SK-N-SH (cell line): ENCODE results near the gene PRRT1. TPM values are rescaled to one million over a fixed set of nuclear protein-coding genes. Genes with fewer than 3 reads are reported as not detected.
"Not testable (repeated sequence)": the region's sequence is repeated elsewhere in the genome, so short reads cannot be mapped to it uniquely, and the experiment has no call there.

Experiments
- CTCF ChIA-PET: fragments of 300-600, 350-600 bp; formaldehyde crosslinking; extraction: SDS; loops from one replicate; lab custom pipeline; 2021; lab: Yijun Ruan, JAX
- POLR2A ChIA-PET: fragments of 350-600 bp; sonication (Branson Sonifier 250); formaldehyde crosslinking; extraction: SDS; loops from one replicate; lab custom pipeline; 2020; ENCODE audit warnings: antibody characterized with exemption, inconsistent platforms; lab: Yijun Ruan, JAX
- DNase-seq: peaks from one replicate; pipeline ENCODE4 v3.0.0; 2012
- H2AFZ ChIP-seq: fragments of 200-600 bp; sonication (generic); 2 replicates; pipeline ENCODE4 v1.8.1; 2016; ENCODE audit warnings: antibody characterized with exemption, mild to moderate bottlenecking, low read depth
- H3F3A ChIP-seq: fragments of 200-600 bp; sonication (generic); replicated peaks from 2 replicates; pipeline ENCODE3; 2016; ENCODE audit warnings: antibody characterized with exemption, mild to moderate bottlenecking; ENCODE audit not compliant: insufficient read depth
- H3K27ac ChIP-seq, 2 experiments: fragments of 200-500 bp in 1 of 2; fragments of 200-600 bp in 1 of 2; sonication (Bioruptor generic) in 1 of 2; sonication (generic), shearing (Covaris generic) in 1 of 2; 2 replicates each; pipeline versions ENCODE4 v1.5.1 to v1.6.1; 2014 to 2016; ENCODE audit warnings: low read depth in 2 of 2, inconsistent platforms in 1 of 2, low read length in 1 of 2, mild to moderate bottlenecking in 1 of 2, mixed read lengths in 1 of 2
- H3K27me3 ChIP-seq: fragments of 200-600 bp; sonication (generic), shearing (Covaris generic); 2 replicates; pipeline ENCODE4 v1.6.1; 2016; ENCODE audit warnings: mixed run types; ENCODE audit not compliant: insufficient read depth
- H3K36me3 ChIP-seq, 2 experiments: fragments of 200-500 bp in 1 of 2; fragments of 200-600 bp in 1 of 2; sonication (Bioruptor generic) in 1 of 2; sonication (generic) in 1 of 2; replicated peaks in 1 of 2; 2 replicates each; pipeline versions ENCODE3 to v1.5.1; 2014 to 2016; ENCODE audit warnings: low read length in 1 of 2, mild to moderate bottlenecking in 1 of 2; ENCODE audit not compliant: insufficient read depth in 2 of 2, control insufficient read depth in 1 of 2
- H3K4me1 ChIP-seq, 2 experiments: fragments of 200-500 bp in 1 of 2; fragments of 200-600 bp in 1 of 2; sonication (Bioruptor generic) in 1 of 2; sonication (generic), shearing (Covaris generic) in 1 of 2; 2 replicates each; pipeline versions ENCODE4 v1.5.1 to v1.6.1; 2014 to 2016; ENCODE audit warnings: low read depth in 1 of 2, low read length in 1 of 2, mixed run types in 1 of 2; ENCODE audit not compliant: insufficient read depth in 2 of 2, control insufficient read depth in 1 of 2
- H3K4me2 ChIP-seq: fragments of 200-600 bp; sonication (generic), shearing (Covaris generic); 2 replicates; pipeline ENCODE4 v1.6.1; 2017; ENCODE audit warnings: mixed run types
- H3K4me3 ChIP-seq, 2 experiments: fragments of 200-500 bp in 1 of 2; fragments of 200-600 bp in 1 of 2; sonication (Bioruptor generic) in 1 of 2; sonication (generic), shearing (Covaris generic) in 1 of 2; 2 replicates each; pipeline versions ENCODE4 v1.5.1 to v1.8.1; 2014 to 2016; ENCODE audit warnings: low read depth in 2 of 2, inconsistent platforms in 1 of 2, low read length in 1 of 2, mild to moderate bottlenecking in 1 of 2, mixed read lengths in 1 of 2, moderate library complexity in 1 of 2
- H3K79me2 ChIP-seq: fragments of 200-600 bp; sonication (generic); 2 replicates; pipeline ENCODE4 v1.8.1; 2017; ENCODE audit warnings: mild to moderate bottlenecking; ENCODE audit not compliant: insufficient read depth
- H3K9ac ChIP-seq: fragments of 200-600 bp; sonication (generic); 2 replicates; pipeline ENCODE4 v1.6.1; 2017; ENCODE audit warnings: mixed run types
- H3K9me2 ChIP-seq: fragments of 200-600 bp; sonication (generic); 2 replicates; pipeline ENCODE4 v1.6.1; 2017; ENCODE audit warnings: mixed run types
- H3K9me3 ChIP-seq: fragments of 200-600 bp; sonication (generic); 2 replicates; pipeline ENCODE4 v1.6.1; 2017; ENCODE audit warnings: mixed run types, mild to moderate bottlenecking, moderate library complexity
- H4K20me1 ChIP-seq: fragments of 200-600 bp; sonication (generic); 2 replicates; pipeline ENCODE4 v1.6.1; 2017; ENCODE audit warnings: mild to moderate bottlenecking, mixed run types; ENCODE audit not compliant: insufficient read depth
- CTCF ChIP-seq: fragments of 200-600 bp; sonication (generic); IDR thresholded peaks from 2 replicates; pipeline ENCODE4 v1.6.1; 2017; ENCODE audit warnings: antibody characterized with exemption, mild to moderate bottlenecking, moderate library complexity
- EP300 ChIP-seq, 2 experiments: IDR thresholded peaks; 2 replicates each; pipeline versions ENCODE4 v1.4.0 to v1.6.1; 2012; ENCODE audit warnings: borderline replicate concordance in 1 of 2, low read depth in 1 of 2, low read length in 1 of 2
- EZH2phosphoT487 ChIP-seq: fragments of 200-600 bp; sonication (generic); IDR thresholded peaks from 2 replicates; pipeline ENCODE4 v1.6.1; 2017; ENCODE audit warnings: low read depth, mixed run types, mild to moderate bottlenecking, antibody characterized with exemption, moderate library complexity, borderline replicate concordance
- FOSL2 ChIP-seq: IDR thresholded peaks from 2 replicates; pipeline ENCODE4 v1.4.0; 2012; ENCODE audit warnings: low read depth, mild to moderate bottlenecking, moderate library complexity, borderline replicate concordance
- GABPA ChIP-seq: IDR thresholded peaks from 2 replicates; pipeline ENCODE4 v1.4.0; 2012; ENCODE audit warnings: low read depth, mild to moderate bottlenecking
- MXI1 ChIP-seq: IDR thresholded peaks from 2 replicates; pipeline ENCODE4 v1.6.1; 2012; ENCODE audit warnings: mild to moderate bottlenecking, low read depth, low read length, improper control_type of control experiment
- NFIC ChIP-seq: IDR thresholded peaks from 2 replicates; pipeline ENCODE4 v1.4.0; 2012; ENCODE audit warnings: borderline replicate concordance
- SIN3A ChIP-seq: IDR thresholded peaks from 2 replicates; pipeline ENCODE4 v1.6.1; 2012; ENCODE audit warnings: low read depth, mild to moderate bottlenecking, low read length, moderate library complexity, borderline replicate concordance
- TEAD4 ChIP-seq: IDR thresholded peaks from 2 replicates; pipeline ENCODE4 v1.4.0; 2012; ENCODE audit warnings: mild to moderate bottlenecking, borderline replicate concordance; ENCODE audit not compliant: insufficient read depth
- ZBTB33 ChIP-seq: IDR thresholded peaks from 2 replicates; pipeline ENCODE4 v1.4.0; 2012; ENCODE audit warnings: low read depth, borderline replicate concordance
- WGBS: methylation state at CpG from one replicate; pipeline ENCODE4 v1.1.6; 2017; ENCODE audit warnings: low lambda C conversion rate; 5-methylcytosine and 5-hydroxymethylcytosine counted together
- polyA plus RNA-seq, 3 experiments: library from polyadenylated mRNA; depleted of rRNA; stranded (reverse); fragments of >200 nt; gene quantifications; 2 replicates each; pipeline ENCODE4 v1.2.3, GENCODE V29; 2012
- small RNA-seq, 7 experiments: library from RNA; depleted of rRNA; stranded (forward); fragments of <200 nt; gene quantifications; one replicate each; pipeline ENCODE3, GENCODE V24; 2012

Gene PRRT1
- polyA plus RNA-seq, 1 of the 3 experiments (the other 2 are of a cell fraction): 1.5 TPM

- 38% methylated on average over 3 of the region's 3 CpGs for WGBS
- TF ChIP-seq GABPA (no peak), SIN3A (no peak), FOSL2 (no peak), MXI1 (no peak), EZH2phosphoT487 (no peak), EP300 (IDR thresholded peaks at IDR 0.05; ENCODE audit: borderline replicate concordance in 1 of 2, low read depth in 1 of 2, low read length in 1 of 2) (no peak), TEAD4 (no peak), CTCF (no peak), ZBTB33 (no peak), NFIC (no peak)
Observed at GRCh38 chr6:32102255-32102654, 49.5 kb downstream of the PRRT1 start.

GRCh38 chr6:32100251-32100650 is 51.5 kb downstream of the PRRT1 start:
- peaks cover 62% of the 10 kb centered on the region for H3K27me3 ChIP-seq
- H3K4me3 ChIP-seq, H3K4me1 ChIP-seq, H2AFZ ChIP-seq, H3K36me3 ChIP-seq, DNase-seq, H3F3A ChIP-seq, H3K79me2 ChIP-seq, H3K27ac ChIP-seq, H3K9me3 ChIP-seq, H3K9ac ChIP-seq, H3K4me2 ChIP-seq, POLR2A ChIA-PET, H4K20me1 ChIP-seq, H3K9me2 ChIP-seq: not testable (repeated sequence)
- 16% methylated on average over 8 of the region's 8 CpGs for WGBS
- CTCF ChIA-PET: interaction anchor here (1.3 kb wide), 1 partner anchor 9 kb away, joined by 3 read pairs; the partner anchor contains the start of gene TNXB

More at GRCh38 chr6:32102255-32102654, 49.5 kb downstream of the PRRT1 start:
- Histone ChIP-seq H3K79me2 (no peaks in the 10 kb centered on the region), H3K4me2 (no peak overlapping the region), H3K27me3 (peaks cover 41% of the 10 kb centered on the region), H2AFZ (no peak overlapping the region), H3F3A (no peaks in the 10 kb centered on the region), H3K4me3 (no peak overlapping the region), H3K27ac (no peak overlapping the region), H3K9me3 (no peaks in the 10 kb centered on the region), H3K9ac (no peak overlapping the region), H3K9me2 (no peaks in the 10 kb centered on the region), H3K36me3 (no peaks in the 10 kb centered on the region), H3K4me1 (peaks cover 0 to under 1% of the 10 kb centered on the region in 2 experiments; a peak in 2 of 4 replicates), H4K20me1 (no peaks in the 10 kb centered on the region)
- no peak for DNase-seq
- POLR2A ChIA-PET: no interaction called here
- CTCF ChIA-PET: interaction anchor here (0.6 to 5.8 kb wide), 2 partner anchors 15 to 502 kb away, joined by 3 to 33 read pairs; no protein-coding TSS in a partner anchor

Small RNA genes lying within 50 kb of the gene (small RNA-seq; reads per million reads assigned to genes)
- gene AL662884.1 (0 reads per million in 7 experiments), gene MIR6833 (0 to 0.06 (median 0) reads per million in 7 experiments)

Other genes with a start within 250 kb of the PRRT1 start
- gene ZBTB12, start 249.9 kb downstream of the PRRT1 start, polyA plus RNA-seq (2012; rRNA removed): 8.3 and 8.4 TPM in 2 replicates
- 0.15 and 0.43 TPM in 2 replicates for gene C2, start 224.2 kb downstream of the PRRT1 start, polyA plus RNA-seq (2012; rRNA removed)
- 42.1 and 64.4 TPM in 2 replicates for gene CFB, start 205.8 kb downstream of the PRRT1 start, polyA plus RNA-seq (2012; rRNA removed)
- 89.5 and 116 TPM in 2 replicates for gene NELFE, start 193.0 kb downstream of the PRRT1 start, polyA plus RNA-seq (2012; rRNA removed)
- gene SKIC2, start 192.8 kb downstream of the PRRT1 start, polyA plus RNA-seq (2012; rRNA removed): 86.3 and 89.4 TPM in 2 replicates
- gene DXO, start 179.8 kb downstream of the PRRT1 start, polyA plus RNA-seq (2012; rRNA removed): 25.3 and 27.1 TPM in 2 replicates
- gene C4A, start 169.9 kb downstream of the PRRT1 start, polyA plus RNA-seq (2012; rRNA removed): 9.9 and 11.4 TPM in 2 replicates
- gene C4B, start 137.1 kb downstream of the PRRT1 start, polyA plus RNA-seq (2012; rRNA removed): 6.8 and 10.9 TPM in 2 replicates
- gene CYP21A2, start 113.5 kb downstream of the PRRT1 start, polyA plus RNA-seq (2012; rRNA removed): 0.03 TPM in 1 of 2 replicates, not detected in the other
- gene TNXB, start 42.6 kb downstream of the PRRT1 start, polyA plus RNA-seq (2012; rRNA removed): 0.48 and 0.55 TPM in 2 replicates
- 61.3 and 73.0 TPM in 2 replicates for gene ATF6B, start 23.7 kb downstream of the PRRT1 start, polyA plus RNA-seq (2012; rRNA removed)
- gene FKBPL, start 21.7 kb downstream of the PRRT1 start, polyA plus RNA-seq (2012; rRNA removed): 2.7 and 3.5 TPM in 2 replicates
- gene PPT2, start 2.2 kb upstream of the PRRT1 start, polyA plus RNA-seq (2012; rRNA removed): 32.7 and 42.1 TPM in 2 replicates
- gene EGFL8, start 12.7 kb upstream of the PRRT1 start, polyA plus RNA-seq (2012; rRNA removed): 7.7 and 10.7 TPM in 2 replicates
- gene AGPAT1, start 24.1 kb upstream of the PRRT1 start, polyA plus RNA-seq (2012; rRNA removed): 118 and 122 TPM in 2 replicates
- 74.8 and 110 TPM in 2 replicates for gene RNF5, start 26.5 kb upstream of the PRRT1 start, polyA plus RNA-seq (2012; rRNA removed)
- gene AGER, start 32.3 kb upstream of the PRRT1 start, polyA plus RNA-seq (2012; rRNA removed): 2.9 and 3.5 TPM in 2 replicates
- gene PBX2, start 38.3 kb upstream of the PRRT1 start, polyA plus RNA-seq (2012; rRNA removed): 74.5 and 83.1 TPM in 2 replicates
- gene GPSM3, start 40.7 kb upstream of the PRRT1 start, polyA plus RNA-seq (2012; rRNA removed): 1.5 and 1.9 TPM in 2 replicates
- 2.5 and 2.8 TPM in 2 replicates for gene NOTCH4, start 72.1 kb upstream of the PRRT1 start, polyA plus RNA-seq (2012; rRNA removed)
- not detected in 2 replicates for gene TSBP1, start 220.0 kb upstream of the PRRT1 start, polyA plus RNA-seq (2012; rRNA removed)